Endothelial cell of umbilical vein (primary cell): ENCODE results near the gene NT5DC1. TPM values are rescaled to one million over a fixed set of nuclear protein-coding genes. Genes with fewer than 3 reads are reported as not detected.

Experiments used
- BruUV-seq: library from RNA; stranded (reverse); fragments of 400-500 nt; replicated peaks from 2 replicates; lab custom pipeline; 2021; lab: Mats Ljungman, UMichigan
- CTCF ChIA-PET: fragments of 300-600, 350-600 bp; sonication (Branson Sonifier 250); formaldehyde crosslinking; loops from one replicate; lab custom pipeline; 2021; ENCODE audit warnings: antibody characterized with exemption, inconsistent platforms; lab: Charles Lee
- POLR2A ChIA-PET: fragments of 300-600, 350-600 bp; sonication (Branson Sonifier 250); formaldehyde crosslinking; loops from one replicate; lab custom pipeline; 2021; ENCODE audit warnings: antibody characterized with exemption, inconsistent platforms; lab: Charles Lee
- DNase-seq: peaks from one replicate; pipeline ENCODE4 v3.0.0-alpha.2; 2011; ENCODE audit warnings: low read depth, low spot score
- FAIRE-seq: peaks from 2 replicates; lab custom pipeline; 2011; peaks lifted over from hg19 to GRCh38; lab: Jason Lieb, UNC
- H2AFZ ChIP-seq: 2 replicates; pipeline ENCODE4 v1.6.0; 2012; ENCODE audit warnings: low read depth, low read length, control low read depth, inconsistent platforms
- H3K27ac ChIP-seq: 2 replicates; pipeline ENCODE4 v1.5.1; 2011; ENCODE audit warnings: low read depth, mild to moderate bottlenecking, control low read depth, low read length, moderate library complexity; ENCODE audit not compliant: insufficient read depth
- H3K27me3 ChIP-seq, 2 experiments: 2 replicates each; pipeline versions ENCODE4 v1.6.0 to v1.6.1; 2011; ENCODE audit warnings: low read length in 2 of 2, mixed read lengths in 1 of 2; ENCODE audit not compliant: control insufficient read depth in 2 of 2, insufficient read depth in 2 of 2
- H3K36me3 ChIP-seq, 2 experiments: 2 replicates in 1 of 2; 3 replicates in 1 of 2; pipeline ENCODE4 v1.5.1; 2011; ENCODE audit warnings: low read length in 2 of 2, mild to moderate bottlenecking in 1 of 2, moderate library complexity in 1 of 2; ENCODE audit not compliant: control insufficient read depth in 2 of 2, insufficient read depth in 2 of 2; ENCODE audit errors: extremely low read depth in 1 of 2
- H3K4me1 ChIP-seq: 3 replicates; pipeline ENCODE4 v1.5.1; 2011; ENCODE audit warnings: mild to moderate bottlenecking, low read length; ENCODE audit not compliant: control insufficient read depth, insufficient read depth; ENCODE audit errors: extremely low read depth
- H3K4me2 ChIP-seq: 2 replicates; pipeline ENCODE4 v1.6.1; 2011; ENCODE audit warnings: low read length, control low read depth, mixed read lengths; ENCODE audit not compliant: insufficient read depth
- H3K4me3 ChIP-seq, 3 experiments: fragments of 200-600 bp in 1 of 3; sonication (generic), shearing (Covaris generic) in 1 of 3; replicated peaks in 1 of 3; 2 replicates each; pipeline ENCODE4 v1.5.1; 2011 to 2016; ENCODE audit warnings: control low read depth in 3 of 3, low read length in 3 of 3, mild to moderate bottlenecking in 2 of 3, inconsistent platforms in 1 of 3, low read depth in 1 of 3, moderate library complexity in 1 of 3; ENCODE audit not compliant: insufficient read depth in 1 of 3
- H3K79me2 ChIP-seq: 2 replicates; pipeline ENCODE4 v1.6.0; 2012; ENCODE audit warnings: low read length, inconsistent platforms; ENCODE audit not compliant: control insufficient read depth, insufficient read depth
- H3K9ac ChIP-seq: replicated peaks from 2 replicates; pipeline ENCODE3; 2011; ENCODE audit warnings: low read length, control low read depth; ENCODE audit not compliant: insufficient read depth; ENCODE audit errors: extremely low read depth
- H3K9me1 ChIP-seq: replicated peaks from 3 replicates; pipeline ENCODE4 v1.6.0; 2011; ENCODE audit warnings: mild to moderate bottlenecking, low read length; ENCODE audit not compliant: control insufficient read depth, insufficient read depth; ENCODE audit errors: extremely low read depth
- H3K9me3 ChIP-seq: replicated peaks from 2 replicates; pipeline ENCODE4 v1.5.1; 2012; ENCODE audit warnings: low read length, inconsistent platforms; ENCODE audit not compliant: control insufficient read depth, insufficient read depth
- H4K20me1 ChIP-seq: replicated peaks from 2 replicates; pipeline ENCODE3; 2011; ENCODE audit warnings: mild to moderate bottlenecking, low read length; ENCODE audit not compliant: control insufficient read depth, insufficient read depth; ENCODE audit errors: extremely low read depth
- GATA2 ChIP-seq: IDR thresholded peaks from 2 replicates; pipeline ENCODE4 v1.7.0; 2011; ENCODE audit warnings: low read depth, mild to moderate bottlenecking, moderate library complexity, mixed read lengths, low read length; ENCODE audit not compliant: insufficient read length, insufficient read depth
- MYC ChIP-seq: IDR thresholded peaks from one replicate; pipeline ENCODE4 v1.6.1; 2011; ENCODE audit warnings: mild to moderate bottlenecking, low read depth, low read length
- POLR2AphosphoS5 ChIP-seq: IDR thresholded peaks from 2 replicates; pipeline ENCODE4 v1.6.1; 2012; ENCODE audit warnings: low read depth, mild to moderate bottlenecking, control low read depth, low read length, moderate library complexity; ENCODE audit not compliant: insufficient read depth
- dilution Hi-C: fragments of 300-500 bp; cut with MboI; formaldehyde crosslinking; loops from one replicate; pipeline ENCODE4 v1.15.0; 2019; ENCODE audit warnings: low sequenced_read_pairs; ENCODE audit not compliant: extremely low pct_ligation_motif_present
- intact Hi-C: fragments of 100-400 bp; cut with micrococcal nuclease; formaldehyde crosslinking; loops from one replicate; pipeline ENCODE4 v1.10.0; 2022
- polyA plus RNA-seq, 4 experiments: library from polyadenylated mRNA; depleted of rRNA in 3 of 4; stranded (reverse) in 3 of 4; unstranded in 1 of 4; fragments of >200 nt; gene quantifications; 2 replicates each; pipeline versions ENCODE4 v1.2.1 to v1.2.3, GENCODE V29; 2011 to 2012; ENCODE audit warnings: missing spikeins in 1 of 4
- total RNA-seq: library from RNA; stranded (reverse); gene quantifications from 2 replicates; pipeline ENCODE4 v1.2.3, GENCODE V29; 2021
- TF ChIP-seq, protein P1 (sequence below), 2 donors: IDR thresholded peaks; 1 replicate in 1 of 2; 2 replicates in 1 of 2; pipeline ENCODE4 v1.5.1; 2011; ENCODE audit warnings: low read length in 2 of 2, mild to moderate bottlenecking in 2 of 2, moderate library complexity in 2 of 2, control low read depth in 1 of 2, inconsistent platforms in 1 of 2, low read depth in 1 of 2; ENCODE audit not compliant: insufficient read depth in 1 of 2; ENCODE audit errors: extremely low read depth in 1 of 2

Gene NT5DC1
- total and polyA plus RNA-seq, 2 donors (not counting 3 experiments of a cell fraction or from before 2014, with no cell fraction given) = 11.3 to 24.3 TPM

DNA sequence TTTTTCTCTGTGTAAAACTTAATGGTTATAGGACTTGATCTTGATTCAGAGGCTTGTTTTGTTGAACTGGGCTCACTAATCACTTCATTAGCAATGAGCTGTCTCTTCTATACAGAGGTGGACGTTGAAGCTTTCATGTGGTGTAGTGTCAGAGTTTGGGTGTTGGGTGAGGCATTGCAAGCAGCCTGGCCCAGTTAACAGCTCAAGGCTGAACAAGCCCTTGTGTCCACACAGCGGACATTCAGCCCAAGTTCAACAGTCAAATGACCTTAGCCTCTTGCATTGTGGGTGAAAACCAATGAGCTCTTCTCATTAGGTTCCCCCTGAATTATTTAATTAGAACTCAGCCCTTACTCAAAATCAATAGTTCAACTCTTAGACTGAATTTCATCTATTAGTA is 12.7 kb downstream of the NT5DC1 start:
- FAIRE-seq (no peak), DNase-seq (no peak)
- Histone ChIP-seq H3K4me3 (no peak overlapping the region), H2AFZ (no peak overlapping the region), H3K4me1 (no peaks in the 10 kb centered on the region), H3K9me3 (no peaks in the 10 kb centered on the region), H4K20me1 (no peaks in the 10 kb centered on the region), H3K36me3 (peaks cover 3 to 7% of the 10 kb centered on the region in 2 experiments), H3K27me3 (no peaks in the 10 kb centered on the region), H3K27ac (no peak overlapping the region), H3K9me1 (no peaks in the 10 kb centered on the region), H3K9ac (no peak overlapping the region), H3K4me2 (no peak overlapping the region), H3K79me2 (no peaks in the 10 kb centered on the region)
- intact Hi-C loops = no loop called here
- TF ChIP-seq GATA2 (no peak), POLR2AphosphoS5 (no peak), MYC (no peak)
- TF ChIP-seq, protein P1, sequence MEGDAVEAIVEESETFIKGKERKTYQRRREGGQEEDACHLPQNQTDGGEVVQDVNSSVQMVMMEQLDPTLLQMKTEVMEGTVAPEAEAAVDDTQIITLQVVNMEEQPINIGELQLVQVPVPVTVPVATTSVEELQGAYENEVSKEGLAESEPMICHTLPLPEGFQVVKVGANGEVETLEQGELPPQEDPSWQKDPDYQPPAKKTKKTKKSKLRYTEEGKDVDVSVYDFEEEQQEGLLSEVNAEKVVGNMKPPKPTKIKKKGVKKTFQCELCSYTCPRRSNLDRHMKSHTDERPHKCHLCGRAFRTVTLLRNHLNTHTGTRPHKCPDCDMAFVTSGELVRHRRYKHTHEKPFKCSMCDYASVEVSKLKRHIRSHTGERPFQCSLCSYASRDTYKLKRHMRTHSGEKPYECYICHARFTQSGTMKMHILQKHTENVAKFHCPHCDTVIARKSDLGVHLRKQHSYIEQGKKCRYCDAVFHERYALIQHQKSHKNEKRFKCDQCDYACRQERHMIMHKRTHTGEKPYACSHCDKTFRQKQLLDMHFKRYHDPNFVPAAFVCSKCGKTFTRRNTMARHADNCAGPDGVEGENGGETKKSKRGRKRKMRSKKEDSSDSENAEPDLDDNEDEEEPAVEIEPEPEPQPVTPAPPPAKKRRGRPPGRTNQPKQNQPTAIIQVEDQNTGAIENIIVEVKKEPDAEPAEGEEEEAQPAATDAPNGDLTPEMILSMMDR (IDR thresholded peaks at IDR 0.05; ENCODE audit: extremely low read depth in 1 of 2, insufficient read depth in 1 of 2, low read depth in 1 of 2, low read length in 2 of 2) = no peak
- ChIA-PET CTCF (interaction anchor here (1.4 to 3.7 kb wide), 4 partner anchors 9 to 101 kb away, joined by 4 to 43 read pairs (median 31); partner anchors contain the start of gene NT5DC1), POLR2A (no interaction called here)
- no TSS peak for BruUV-seq
- dilution Hi-C loops = no loop called here

DNA sequence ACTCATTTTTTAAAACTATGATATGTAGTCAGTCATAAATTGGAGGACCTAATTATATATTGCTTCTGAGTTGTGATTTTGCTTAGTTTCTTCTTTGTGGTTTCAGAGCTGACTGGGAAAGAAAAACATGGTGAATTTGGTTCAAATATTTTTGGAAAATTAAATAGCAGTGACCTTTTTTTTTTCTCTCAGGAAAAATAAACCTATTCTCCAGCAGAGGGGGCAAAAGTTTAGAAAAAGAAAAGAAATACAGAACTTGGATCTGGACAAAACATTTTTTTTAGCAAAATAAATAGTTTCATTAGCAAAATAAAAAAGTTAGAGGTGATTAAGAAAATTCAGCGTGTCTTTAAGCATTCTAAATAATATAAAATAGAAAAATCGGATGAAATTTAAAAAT is 15.1 kb downstream of the NT5DC1 start:
- Histone ChIP-seq H3K9ac (no peak overlapping the region), H4K20me1 (no peaks in the 10 kb centered on the region), H3K9me1 (no peaks in the 10 kb centered on the region), H3K4me2 (no peak overlapping the region), H3K4me1 (no peaks in the 10 kb centered on the region), H3K27me3 (no peaks in the 10 kb centered on the region), H3K4me3 (no peak overlapping the region), H3K9me3 (no peaks in the 10 kb centered on the region), H3K27ac (no peak overlapping the region), H3K36me3 (peaks cover 0 to 5% of the 10 kb centered on the region in 2 experiments), H2AFZ (no peak overlapping the region), H3K79me2 (no peaks in the 10 kb centered on the region)
- DNase-seq = no peak
- CTCF ChIA-PET = no interaction called here
- POLR2A ChIA-PET = no interaction called here
- BruUV-seq = no TSS peak
- FAIRE-seq = no peak
- dilution Hi-C loops (no loop called here), intact Hi-C loops (no loop called here)
- TF ChIP-seq, protein P1 (IDR thresholded peaks at IDR 0.05; ENCODE audit: extremely low read depth in 1 of 2, insufficient read depth in 1 of 2, low read depth in 1 of 2, low read length in 2 of 2) = peak in 1 of 2 donors; percentile 20
- TF ChIP-seq MYC = no peak
